Measurements from ENCODE around the gene CD48.

Gene CD48

GRCh38 chr1:160634543-160635491 is 76.8 kb downstream of the CD48 start:
- no peaks in the 10 kb centered on the region for H3K27me3 ChIP-seq (ENCODE audit: low read depth, low read length)
- no peak overlapping the region for H3K9ac ChIP-seq (ENCODE audit: low read length)
- H2AFZ ChIP-seq (ENCODE audit: low read depth, low read length) = no peak overlapping the region
- peaks cover 3% of the 10 kb centered on the region; the same call in 1 of the 2 replicates for H3K4me1 ChIP-seq (ENCODE audit: low read length)
- no peak overlapping the region for H3K4me2 ChIP-seq (ENCODE audit: low read length)
- no peak for TF ChIP-seq EZH2phosphoT487 (IDR thresholded peaks at IDR 0.05; ENCODE audit: low read depth)
- no peaks in the 10 kb centered on the region for H3K79me2 ChIP-seq (ENCODE audit: low read length)
- no peaks in the 10 kb centered on the region for H4K20me1 ChIP-seq (ENCODE audit: insufficient read depth, low read length)
- H3K4me3 ChIP-seq (ENCODE audit: low read length) = no peak overlapping the region
- H3K36me3 ChIP-seq (replicated peaks; ENCODE audit: low read depth, low read length) = no peaks in the 10 kb centered on the region
- no peak overlapping the region for H3K27ac ChIP-seq (ENCODE audit: low read length)
- no peaks in the 10 kb centered on the region for H3K9me3 ChIP-seq (ENCODE audit: insufficient read depth, low read length)

- no peak overlapping the region for H3K4me3 ChIP-seq (ENCODE audit: low read length)
- no peak overlapping the region for H2AFZ ChIP-seq (ENCODE audit: low read depth, low read length)
- no peaks in the 10 kb centered on the region for H4K20me1 ChIP-seq (ENCODE audit: insufficient read depth, low read length)
- TF ChIP-seq, protein P1, sequence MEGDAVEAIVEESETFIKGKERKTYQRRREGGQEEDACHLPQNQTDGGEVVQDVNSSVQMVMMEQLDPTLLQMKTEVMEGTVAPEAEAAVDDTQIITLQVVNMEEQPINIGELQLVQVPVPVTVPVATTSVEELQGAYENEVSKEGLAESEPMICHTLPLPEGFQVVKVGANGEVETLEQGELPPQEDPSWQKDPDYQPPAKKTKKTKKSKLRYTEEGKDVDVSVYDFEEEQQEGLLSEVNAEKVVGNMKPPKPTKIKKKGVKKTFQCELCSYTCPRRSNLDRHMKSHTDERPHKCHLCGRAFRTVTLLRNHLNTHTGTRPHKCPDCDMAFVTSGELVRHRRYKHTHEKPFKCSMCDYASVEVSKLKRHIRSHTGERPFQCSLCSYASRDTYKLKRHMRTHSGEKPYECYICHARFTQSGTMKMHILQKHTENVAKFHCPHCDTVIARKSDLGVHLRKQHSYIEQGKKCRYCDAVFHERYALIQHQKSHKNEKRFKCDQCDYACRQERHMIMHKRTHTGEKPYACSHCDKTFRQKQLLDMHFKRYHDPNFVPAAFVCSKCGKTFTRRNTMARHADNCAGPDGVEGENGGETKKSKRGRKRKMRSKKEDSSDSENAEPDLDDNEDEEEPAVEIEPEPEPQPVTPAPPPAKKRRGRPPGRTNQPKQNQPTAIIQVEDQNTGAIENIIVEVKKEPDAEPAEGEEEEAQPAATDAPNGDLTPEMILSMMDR (IDR thresholded peaks at IDR 0.05; ENCODE audit: low read depth, low read length) = no peak
- TF ChIP-seq EZH2phosphoT487 (IDR thresholded peaks at IDR 0.05; ENCODE audit: low read depth) = no peak
- H3K4me1 ChIP-seq (ENCODE audit: low read length) = peaks cover 3% of the 10 kb centered on the region; the same call in 1 of the 2 replicates
- H3K9ac ChIP-seq (ENCODE audit: low read length) = no peak overlapping the region
- no peak overlapping the region for H3K27ac ChIP-seq (ENCODE audit: low read length)
- no peaks in the 10 kb centered on the region for H3K9me3 ChIP-seq (ENCODE audit: insufficient read depth, low read length)
- H3K27me3 ChIP-seq (ENCODE audit: low read depth, low read length) = no peaks in the 10 kb centered on the region
- no peaks in the 10 kb centered on the region for H3K36me3 ChIP-seq (replicated peaks; ENCODE audit: low read depth, low read length)
- no peak overlapping the region for H3K4me2 ChIP-seq (ENCODE audit: low read length)
- no peaks in the 10 kb centered on the region for H3K79me2 ChIP-seq (ENCODE audit: low read length)
Measured at GRCh38 chr1:160633330-160633903, 78.2 kb downstream of the CD48 start.

DNA sequence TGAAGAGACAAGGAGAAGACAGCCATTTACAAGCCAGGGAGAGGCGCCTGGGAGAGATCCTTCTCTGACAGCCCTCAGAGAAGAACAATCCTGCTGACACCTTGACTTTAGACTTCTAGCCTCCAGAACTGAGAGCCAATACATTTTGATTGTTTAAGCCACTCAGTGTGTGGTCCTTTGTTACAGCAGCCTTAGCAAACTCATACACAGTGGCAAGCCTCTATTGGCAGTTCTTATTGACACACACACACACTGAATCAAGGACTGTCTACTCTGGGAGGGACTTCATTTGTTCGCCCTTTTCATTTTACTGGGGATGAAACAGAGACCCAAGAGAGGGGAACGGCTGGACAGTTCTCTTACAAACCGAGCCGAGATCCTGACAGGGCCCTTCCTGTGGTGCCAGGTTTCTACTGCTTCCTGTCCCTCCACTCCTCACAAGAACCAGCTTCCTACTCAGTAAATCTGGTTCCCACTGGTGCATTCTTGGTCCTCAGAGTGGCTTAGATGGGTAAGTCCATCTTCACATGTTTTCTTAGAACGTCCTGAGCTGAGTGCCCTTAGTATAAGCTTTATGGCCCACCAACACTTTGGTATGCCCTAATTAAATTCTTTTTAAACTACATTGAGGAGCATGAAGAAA is 79.5 kb downstream of the CD48 start:
- H4K20me1 ChIP-seq (ENCODE audit: insufficient read depth, low read length) = no peaks in the 10 kb centered on the region
- H3K9me3 ChIP-seq (ENCODE audit: insufficient read depth, low read length) = no peaks in the 10 kb centered on the region
- TF ChIP-seq, protein P1 (IDR thresholded peaks at IDR 0.05; ENCODE audit: low read depth, low read length) = no peak
- no peak for TF ChIP-seq EZH2phosphoT487 (IDR thresholded peaks at IDR 0.05; ENCODE audit: low read depth)
- no peaks in the 10 kb centered on the region for H3K79me2 ChIP-seq (ENCODE audit: low read length)
- no peak overlapping the region for H3K4me2 ChIP-seq (ENCODE audit: low read length)
- H3K9ac ChIP-seq (ENCODE audit: low read length) = no peak overlapping the region
- H3K27ac ChIP-seq (ENCODE audit: low read length) = no peak overlapping the region
- no peak overlapping the region for H3K4me3 ChIP-seq (ENCODE audit: low read length)
- no peak overlapping the region for H2AFZ ChIP-seq (ENCODE audit: low read depth, low read length)
- peaks cover 11% of the 10 kb centered on the region for H3K4me1 ChIP-seq (ENCODE audit: low read length)
- H3K27me3 ChIP-seq (ENCODE audit: low read depth, low read length) = no peaks in the 10 kb centered on the region
- no peaks in the 10 kb centered on the region for H3K36me3 ChIP-seq (replicated peaks; ENCODE audit: low read depth, low read length)

DNA sequence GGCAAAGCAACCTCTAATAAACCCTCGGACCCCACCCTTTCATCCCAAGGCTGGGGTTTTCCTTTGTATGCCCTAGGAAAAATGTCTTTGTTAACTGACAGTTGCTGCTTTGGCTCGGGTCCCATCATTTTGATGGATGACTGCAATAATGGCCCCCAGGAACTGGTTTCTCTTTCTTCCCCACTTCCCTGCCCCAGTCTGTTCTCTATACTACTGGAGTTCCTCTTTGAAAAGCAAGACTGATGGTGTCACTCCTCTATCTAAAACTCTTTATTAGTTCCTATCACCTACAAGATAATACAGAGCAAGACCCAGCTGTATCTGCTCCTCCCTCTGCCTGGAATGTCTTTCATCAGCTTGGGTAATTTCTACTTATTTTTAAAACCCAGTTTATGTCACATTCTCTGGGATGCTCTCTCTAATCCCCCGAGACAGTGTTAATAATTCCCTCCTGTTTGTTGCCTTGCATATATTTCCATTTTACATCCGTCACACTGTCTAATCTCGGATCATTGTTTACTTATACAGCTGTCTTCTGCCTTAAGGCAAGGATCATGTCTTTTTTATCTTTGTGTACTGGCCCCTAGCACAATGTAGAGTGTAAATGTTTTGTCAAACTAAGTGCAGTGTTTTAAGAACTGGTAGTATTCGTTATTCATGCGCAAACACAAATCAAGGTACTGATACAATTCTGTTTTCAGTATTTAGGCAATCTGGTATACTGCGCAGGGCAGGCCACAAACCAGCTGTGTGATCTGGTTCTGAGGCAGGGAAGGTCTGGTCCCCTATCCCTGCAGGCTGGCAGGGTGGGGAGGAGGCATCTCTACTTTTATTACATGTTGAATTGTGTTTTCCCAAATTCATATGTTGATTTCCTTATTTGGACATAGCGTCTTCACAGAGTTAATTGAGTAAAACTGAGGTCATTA is 80.8 kb downstream of the CD48 start:
- Histone ChIP-seq H3K4me2 (ENCODE audit: low read length) (no peak overlapping the region), H4K20me1 (ENCODE audit: insufficient read depth, low read length) (no peaks in the 10 kb centered on the region), H3K27me3 (ENCODE audit: low read depth, low read length) (no peaks in the 10 kb centered on the region), H3K36me3 (replicated peaks; ENCODE audit: low read depth, low read length) (no peaks in the 10 kb centered on the region), H2AFZ (ENCODE audit: low read depth, low read length) (no peak overlapping the region), H3K4me1 (ENCODE audit: low read length) (peaks cover 24% of the 10 kb centered on the region), H3K27ac (ENCODE audit: low read length) (no peak overlapping the region), H3K9me3 (ENCODE audit: insufficient read depth, low read length) (no peaks in the 10 kb centered on the region), H3K79me2 (ENCODE audit: low read length) (no peaks in the 10 kb centered on the region), H3K4me3 (ENCODE audit: low read length) (no peak overlapping the region), H3K9ac (ENCODE audit: low read length) (no peak overlapping the region)
- no peak for TF ChIP-seq EZH2phosphoT487 (IDR thresholded peaks at IDR 0.05; ENCODE audit: low read depth)
- TF ChIP-seq, protein P1 (IDR thresholded peaks at IDR 0.05; ENCODE audit: low read depth, low read length) = no peak

All from OCI-LY3 (cell line).